Activated T-cell treated with anti-CD3 and anti-CD28 coated beads, Interleukin-2, amount 50 U/mL, for 24 hours (primary cell): ENCODE results near the gene CAV3.
"Not testable (repeated sequence)": the region's sequence is repeated elsewhere in the genome, so short reads cannot be mapped to it uniquely, and the experiment has no call there.

Source experiments
- DNase-seq: peaks from one replicate; pipeline ENCODE4 v3.0.0-alpha.2; 2020
- H3K27ac Mint-ChIP-seq: 2 replicates; pipeline ENCODE4 v1.8.0; 2020; ENCODE audit warnings: mild to moderate bottlenecking, mixed read lengths
- H3K27me3 Mint-ChIP-seq: 2 replicates; pipeline ENCODE4 v1.8.0; 2020; ENCODE audit warnings: mixed read lengths
- H3K36me3 Mint-ChIP-seq: 2 replicates; pipeline ENCODE4 v1.8.0; 2020; ENCODE audit warnings: low read depth, mixed read lengths
- H3K4me1 Mint-ChIP-seq: 2 replicates; pipeline ENCODE4 v1.8.0; 2020; ENCODE audit warnings: low read depth, mixed read lengths
- H3K4me3 Mint-ChIP-seq: 2 replicates; pipeline ENCODE4 v1.8.0; 2020; ENCODE audit warnings: mild to moderate bottlenecking, moderate library complexity, mixed read lengths
- H3K9me3 Mint-ChIP-seq: 2 replicates; pipeline ENCODE4 v1.8.0; 2020; ENCODE audit warnings: mixed read lengths

CAV3 gene

GRCh38 chr3:8733332-8734094 lies at the start of gene CAV3:
Gene CAV3, plus strand, starts transcription at chr3:8733802. Its CDS starts 75 bp downstream, at chr3:8733877.
- Mint-ChIP-seq H3K4me1 (no peaks in the 10 kb centered on the region), H3K27me3 (peaks cover 11% of the 10 kb centered on the region), H3K9me3 (no peaks in the 10 kb centered on the region), H3K36me3 (no peaks in the 10 kb centered on the region), H3K27ac (no peak within 1 kb of the TSS), H3K4me3 (no peak within 1 kb of the TSS)
- DNase-seq: no peak

DNA sequence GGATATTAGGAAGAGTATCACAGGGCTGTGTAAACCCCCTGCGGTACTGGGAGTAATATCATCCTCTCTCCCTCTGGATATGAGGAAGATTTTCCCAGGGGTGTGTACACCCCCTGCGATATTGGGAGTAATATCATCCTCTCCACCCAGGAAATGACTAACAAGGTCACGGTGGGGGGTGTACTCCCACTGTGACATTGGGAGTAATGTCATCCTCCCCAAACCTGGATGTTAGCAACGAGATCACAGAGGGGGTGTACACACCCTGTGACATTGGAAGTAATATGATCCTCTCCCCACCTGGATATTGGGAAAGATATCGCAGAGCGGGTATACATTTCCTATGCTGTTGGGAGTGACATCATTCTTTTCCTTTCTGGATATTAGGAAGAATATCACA lies 48.6 kb upstream of the CAV3 start:
- not testable (repeated sequence) for H3K9me3 Mint-ChIP-seq, H3K36me3 Mint-ChIP-seq, H3K27ac Mint-ChIP-seq, H3K4me1 Mint-ChIP-seq, DNase-seq, H3K4me3 Mint-ChIP-seq
- peaks cover 28% of the 10 kb centered on the region for H3K27me3 Mint-ChIP-seq

DNA sequence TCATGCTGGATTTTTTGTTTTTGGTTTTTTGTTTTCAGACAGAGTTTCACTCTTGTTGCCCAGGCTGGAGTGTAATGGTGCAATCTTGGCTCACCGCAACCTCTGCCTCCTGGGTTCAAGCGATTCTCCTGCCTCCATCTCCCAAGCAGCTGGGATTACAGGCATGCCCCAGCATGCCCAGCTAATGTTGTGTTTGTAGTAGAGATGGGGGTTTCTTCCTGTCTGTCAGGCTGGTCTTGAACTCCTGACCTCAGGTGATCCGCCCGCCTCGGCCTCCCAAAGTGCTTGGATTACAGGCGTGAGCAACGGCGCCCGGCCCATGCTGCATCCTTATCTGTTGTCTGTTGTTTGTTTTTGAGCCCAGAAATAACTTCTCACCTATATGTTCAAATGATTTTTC lies 42.3 kb upstream of the CAV3 start:
- H3K36me3 Mint-ChIP-seq, DNase-seq, H3K4me3 Mint-ChIP-seq, H3K4me1 Mint-ChIP-seq, H3K9me3 Mint-ChIP-seq, H3K27ac Mint-ChIP-seq, H3K27me3 Mint-ChIP-seq: not testable (repeated sequence)

DNA sequence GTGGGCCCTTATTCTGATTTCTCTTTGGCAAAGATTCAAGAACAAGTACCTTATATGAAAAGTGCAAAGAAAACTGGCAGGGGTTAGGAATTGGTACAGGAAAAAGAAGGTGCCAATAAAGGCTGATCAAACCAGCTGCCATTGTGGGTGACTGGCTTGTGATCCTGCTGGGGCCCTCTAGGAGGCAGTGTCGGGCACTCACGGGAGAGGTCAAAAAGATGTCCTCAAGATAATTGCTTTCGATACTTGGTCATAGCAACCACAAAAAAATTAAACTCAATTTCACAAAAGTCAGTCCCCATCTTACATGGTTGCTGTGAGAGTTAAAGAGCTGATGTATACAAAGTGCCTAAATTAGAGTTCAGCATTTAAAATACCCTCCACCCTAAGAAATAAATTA lies 31.0 kb upstream of the CAV3 start:
- Mint-ChIP-seq H3K36me3 (no peaks in the 10 kb centered on the region), H3K27me3 (peaks cover 3% of the 10 kb centered on the region), H3K4me3 (no peak overlapping the region), H3K4me1 (no peaks in the 10 kb centered on the region), H3K9me3 (peaks cover 9% of the 10 kb centered on the region), H3K27ac (no peak overlapping the region)
- no peak for DNase-seq

DNA sequence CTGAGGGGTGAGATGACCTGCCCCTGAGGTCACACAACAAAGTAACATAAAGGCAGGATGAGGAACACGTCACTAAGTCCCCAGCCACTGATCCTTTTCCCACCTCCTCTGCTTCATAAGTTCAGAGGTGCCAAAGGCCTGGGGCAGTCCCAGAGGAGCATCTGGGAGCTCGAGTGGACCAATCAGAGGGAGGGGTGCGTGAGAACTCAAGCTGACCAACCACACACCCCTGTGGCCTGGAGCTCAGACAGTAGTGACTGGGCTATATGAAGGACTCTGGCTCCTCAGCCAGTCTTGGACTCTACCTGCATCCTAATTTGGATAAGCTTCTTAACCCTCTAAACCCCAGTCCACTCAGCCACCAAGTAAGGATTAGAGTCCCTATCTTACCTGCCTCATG lies 28.0 kb upstream of the CAV3 start:
- DNase-seq: no peak
- H3K4me3 Mint-ChIP-seq: no peak overlapping the region
- H3K27ac Mint-ChIP-seq: no peak overlapping the region
- H3K36me3 Mint-ChIP-seq: no peaks in the 10 kb centered on the region
- no peaks in the 10 kb centered on the region for H3K4me1 Mint-ChIP-seq
- peaks cover 9% of the 10 kb centered on the region for H3K9me3 Mint-ChIP-seq
- peaks cover 3% of the 10 kb centered on the region for H3K27me3 Mint-ChIP-seq

- peaks cover under 1% of the 10 kb centered on the region for H3K27me3 Mint-ChIP-seq
- H3K4me3 Mint-ChIP-seq: no peak overlapping the region
- H3K36me3 Mint-ChIP-seq: no peaks in the 10 kb centered on the region
- no peak for DNase-seq
- peaks cover 9% of the 10 kb centered on the region for H3K9me3 Mint-ChIP-seq
- no peak overlapping the region for H3K27ac Mint-ChIP-seq
- H3K4me1 Mint-ChIP-seq: no peaks in the 10 kb centered on the region
These were observed 24.3 kb upstream of the CAV3 start for GRCh38 chr3:8709287-8709686.

- H3K27me3 Mint-ChIP-seq: peaks cover 7% of the 10 kb centered on the region
These were observed 23.6 kb upstream of the CAV3 start for GRCh38 chr3:8709801-8710507.

GRCh38 chr3:8712045-8712907 lies 21.3 kb upstream of the CAV3 start:
- Mint-ChIP-seq H3K27ac (no peak overlapping the region), H3K9me3 (no peaks in the 10 kb centered on the region), H3K27me3 (peaks cover 14% of the 10 kb centered on the region), H3K36me3 (no peaks in the 10 kb centered on the region), H3K4me3 (no peak overlapping the region), H3K4me1 (no peaks in the 10 kb centered on the region)
- no peak for DNase-seq

More at GRCh38 chr3:8709801-8710507, 23.6 kb upstream of the CAV3 start:
- Mint-ChIP-seq H3K9me3 (peaks cover 9% of the 10 kb centered on the region), H3K36me3 (no peaks in the 10 kb centered on the region), H3K4me3 (no peak overlapping the region), H3K27ac (no peak overlapping the region), H3K4me1 (no peaks in the 10 kb centered on the region)
- DNase-seq: no peak

DNA sequence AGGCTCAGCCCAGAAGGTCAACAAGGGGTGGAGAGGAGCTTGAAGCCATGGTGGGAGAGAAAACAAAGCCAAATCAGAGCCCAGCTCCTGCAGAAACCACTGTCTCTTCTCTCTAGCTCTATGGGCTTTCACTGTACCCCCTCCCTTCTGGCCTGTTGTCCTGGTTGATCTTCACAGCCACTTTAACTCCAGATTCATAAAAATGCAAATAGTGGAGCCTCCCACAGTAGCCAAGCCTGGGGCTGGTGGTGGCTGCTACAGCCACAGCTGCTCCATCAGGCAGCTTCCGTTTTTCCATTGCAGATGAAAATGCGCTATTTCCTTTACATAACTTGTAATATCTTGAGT lies 20.7 kb upstream of the CAV3 start:
- Mint-ChIP-seq H3K27me3 (peaks cover 14% of the 10 kb centered on the region), H3K4me3 (no peak overlapping the region), H3K4me1 (no peaks in the 10 kb centered on the region), H3K36me3 (no peaks in the 10 kb centered on the region), H3K27ac (no peak overlapping the region), H3K9me3 (no peaks in the 10 kb centered on the region)
- DNase-seq: no peak

- Mint-ChIP-seq H3K4me1 (no peaks in the 10 kb centered on the region), H3K9me3 (no peaks in the 10 kb centered on the region), H3K36me3 (no peaks in the 10 kb centered on the region), H3K4me3 (no peak overlapping the region), H3K27ac (no peak overlapping the region), H3K27me3 (peaks cover 14% of the 10 kb centered on the region)
- no peak for DNase-seq
These were observed 19.5 kb upstream of the CAV3 start for GRCh38 chr3:8713901-8714759.

- not testable (repeated sequence) for DNase-seq, H3K36me3 Mint-ChIP-seq, H3K4me1 Mint-ChIP-seq, H3K27ac Mint-ChIP-seq, H3K4me3 Mint-ChIP-seq, H3K9me3 Mint-ChIP-seq
- H3K27me3 Mint-ChIP-seq: peaks cover 14% of the 10 kb centered on the region
These were observed 17.8 kb upstream of the CAV3 start for GRCh38 chr3:8715757-8716156.

DNA sequence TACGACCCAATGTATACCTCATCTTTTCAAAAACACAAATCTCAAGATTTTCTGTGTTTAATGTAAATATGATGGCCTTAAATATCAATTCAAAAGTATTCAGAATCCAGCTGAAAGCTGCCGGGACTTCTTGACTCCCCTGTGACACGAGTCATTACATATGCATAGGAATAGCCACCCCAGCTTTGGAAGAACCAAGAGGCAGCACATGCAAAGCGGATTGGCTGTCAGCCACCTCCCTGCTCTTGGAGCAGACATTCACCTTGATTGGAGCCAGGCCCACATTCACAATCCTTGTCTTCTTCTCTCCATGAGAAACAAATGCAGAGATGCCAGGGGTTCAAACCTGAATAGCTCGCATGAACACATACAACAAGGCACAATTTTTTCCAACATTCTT lies 10.8 kb upstream of the CAV3 start:
- Mint-ChIP-seq H3K4me1 (no peaks in the 10 kb centered on the region), H3K36me3 (no peaks in the 10 kb centered on the region), H3K9me3 (peaks cover 8% of the 10 kb centered on the region), H3K4me3 (no peak overlapping the region), H3K27ac (no peak overlapping the region), H3K27me3 (peaks cover 4% of the 10 kb centered on the region)
- no peak for DNase-seq

- H3K9me3 Mint-ChIP-seq: peaks cover 8% of the 10 kb centered on the region
- DNase-seq: no peak
- no peak overlapping the region for H3K4me3 Mint-ChIP-seq
- no peaks in the 10 kb centered on the region for H3K36me3 Mint-ChIP-seq
- no peaks in the 10 kb centered on the region for H3K4me1 Mint-ChIP-seq
- peaks cover 4% of the 10 kb centered on the region for H3K27me3 Mint-ChIP-seq
- H3K27ac Mint-ChIP-seq: no peak overlapping the region
These were observed 10.0 kb upstream of the CAV3 start for GRCh38 chr3:8723612-8724011.

- Mint-ChIP-seq H3K27me3 (peaks cover 4% of the 10 kb centered on the region), H3K4me1 (no peaks in the 10 kb centered on the region), H3K9me3 (peaks cover 8% of the 10 kb centered on the region), H3K27ac (no peak overlapping the region), H3K36me3 (no peaks in the 10 kb centered on the region), H3K4me3 (no peak overlapping the region)
- DNase-seq: no peak
These were observed 9.4 kb upstream of the CAV3 start for GRCh38 chr3:8724108-8724752.
